Measurements from ENCODE around the gene NSFL1C. TPM values are rescaled to one million over a fixed set of nuclear protein-coding genes. Genes with fewer than 3 reads are reported as not detected.

Gene NSFL1C
- total and polyA plus RNA-seq, 2 experiments from 2014 or later, result 48.9 to 92.2 TPM

GRCh38 chr20:1402149-1402548 lies 64.5 kb downstream of the NSFL1C start:
- H3K9me3 Mint-ChIP-seq, result no peaks in the 10 kb centered on the region
- H3K27me3 Mint-ChIP-seq (ENCODE audit: insufficient read depth, low read depth, poor library complexity), result peaks cover 3% of the 10 kb centered on the region
- no peaks in the 10 kb centered on the region for H3F3A ChIP-seq (replicated peaks; ENCODE audit: low read depth)
- no peaks in the 10 kb centered on the region for H3K36me3 ChIP-seq (ENCODE audit: insufficient read depth)
- no peaks in the 10 kb centered on the region for H4K20me1 ChIP-seq (replicated peaks; ENCODE audit: insufficient read depth)
- no peak overlapping the region for H3K4me2 ChIP-seq
- peaks cover 20% of the 10 kb centered on the region for H3K4me1 Mint-ChIP-seq
- H3K4me3 ChIP-seq, result no peak overlapping the region
- H3K27me3 ChIP-seq (ENCODE audit: insufficient read depth), result 0 out of 2 replicates have a peak, but pooled peaks cover under 1% of the 10 kb centered on the region
- DNase-seq (ENCODE audit: low spot score) (no peak), ATAC-seq (no peak)
- peaks cover 7% of the 10 kb centered on the region; the same call in 1 of the 2 replicates for H3K9me2 ChIP-seq (ENCODE audit: insufficient read depth)
- no peak overlapping the region for H3K4me3 Mint-ChIP-seq
- 0 out of 2 replicates have a peak, but pooled peaks cover 3% of the 10 kb centered on the region for H3K4me1 ChIP-seq (ENCODE audit: insufficient read depth)
- no peak overlapping the region for H2AFZ ChIP-seq
- no peaks in the 10 kb centered on the region for H3K36me3 Mint-ChIP-seq (ENCODE audit: low read depth)
- no peak overlapping the region for H3K27ac Mint-ChIP-seq
- no peaks in the 10 kb centered on the region for H3K79me2 ChIP-seq (replicated peaks; ENCODE audit: insufficient read depth)
- TF ChIP-seq POLR2AphosphoS5 (IDR thresholded peaks at IDR 0.05; ENCODE audit: low read depth), result no peak
- TF ChIP-seq ZNF114 (CRISPR knock-in tag; IDR thresholded peaks at IDR 0.05), result no peak
- no peak for TF ChIP-seq CREB1 (CRISPR knock-in tag; IDR thresholded peaks at IDR 0.05; ENCODE audit: low read depth)
- TF ChIP-seq EZH2phosphoT487 (IDR thresholded peaks at IDR 0.05; ENCODE audit: unreplicated experiment), result no peak
- TF ChIP-seq ZNF462 (CRISPR knock-in tag; IDR thresholded peaks at IDR 0.05), result no peak
- H3K27ac ChIP-seq (ENCODE audit: low read depth), result no peak overlapping the region

DNA sequence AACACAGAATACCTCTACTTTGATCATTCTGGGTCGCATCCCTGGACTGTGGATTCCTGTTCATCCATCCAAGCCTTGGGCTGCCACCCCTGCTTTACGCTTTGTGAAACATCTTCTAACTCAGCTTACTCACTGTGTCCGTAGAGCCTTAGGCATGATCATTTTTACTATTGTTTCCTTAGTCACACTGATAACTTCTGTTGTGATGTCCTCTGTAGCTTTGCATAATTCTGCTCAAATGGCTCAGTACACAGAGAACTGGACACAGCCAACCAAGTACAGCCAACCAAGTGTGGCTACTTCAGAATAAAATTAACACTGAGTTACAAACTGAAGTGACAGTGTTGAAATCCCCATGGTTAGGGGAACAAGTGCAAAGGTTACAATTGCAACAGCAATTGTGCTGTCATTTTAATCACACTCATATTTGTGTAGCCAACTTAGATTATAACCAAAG lies 65.2 kb downstream of the NSFL1C start:
- H2AFZ ChIP-seq, result no peak overlapping the region
- no peaks in the 10 kb centered on the region for H3K79me2 ChIP-seq (replicated peaks; ENCODE audit: insufficient read depth)
- Mint-ChIP-seq H3K36me3 (ENCODE audit: low read depth) (no peaks in the 10 kb centered on the region), H3K27ac (no peak overlapping the region), H3K4me3 (no peak overlapping the region), H3K27me3 (ENCODE audit: insufficient read depth, low read depth, poor library complexity) (peaks cover 3% of the 10 kb centered on the region), H3K9me3 (no peaks in the 10 kb centered on the region), H3K4me1 (peaks cover 20% of the 10 kb centered on the region)
- no peak overlapping the region for H3K4me2 ChIP-seq
- H3K4me3 ChIP-seq, result no peak overlapping the region
- 0 out of 2 replicates have a peak, but pooled peaks cover 7% of the 10 kb centered on the region for H3K27me3 ChIP-seq (ENCODE audit: insufficient read depth)
- ATAC-seq (no peak), DNase-seq (ENCODE audit: low spot score) (no peak)
- H3K27ac ChIP-seq (ENCODE audit: low read depth), result no peak overlapping the region
- no peaks in the 10 kb centered on the region for H4K20me1 ChIP-seq (replicated peaks; ENCODE audit: insufficient read depth)
- H3K4me1 ChIP-seq (ENCODE audit: insufficient read depth), result 0 out of 2 replicates have a peak, but pooled peaks cover 3% of the 10 kb centered on the region
- H3K36me3 ChIP-seq (ENCODE audit: insufficient read depth), result no peaks in the 10 kb centered on the region
- H3F3A ChIP-seq (replicated peaks; ENCODE audit: low read depth), result no peaks in the 10 kb centered on the region
- peaks cover 7% of the 10 kb centered on the region; the same call in 1 of the 2 replicates for H3K9me2 ChIP-seq (ENCODE audit: insufficient read depth)
- TF ChIP-seq ZNF331 (CRISPR knock-in tag; IDR thresholded peaks at IDR 0.05; ENCODE audit: low read depth) (no peak), EZH2phosphoT487 (IDR thresholded peaks at IDR 0.05; ENCODE audit: unreplicated experiment) (no peak), ETS1 (IDR thresholded peaks at IDR 0.05) (no peak)
